WTC11 (cell line): Measurements from ENCODE around the gene OR2T3.
"Not testable (repeated sequence)": the region's sequence is repeated elsewhere in the genome, so short reads cannot be mapped to it uniquely, and the experiment has no call there.

Experiments used
- ATF3 ChIP-seq: sonication (generic); formaldehyde crosslinking; conservative IDR thresholded peaks from 2 replicates; pipeline ENCODE4 v1.8.1; 2022; ENCODE audit warnings: mild to moderate bottlenecking, missing genetic modification reagents
- PRRX2 ChIP-seq: fragments of 250-450 bp; sonication (Bioruptor Pico); IDR thresholded peaks from 2 replicates; pipeline ENCODE4 v1.8.0; 2021; ENCODE audit warnings: mild to moderate bottlenecking
- SP1 ChIP-seq: sonication (generic); formaldehyde crosslinking; conservative IDR thresholded peaks from 2 replicates; pipeline ENCODE4 v1.8.1; 2022; ENCODE audit warnings: missing genetic modification reagents

GRCh38 chr1:248450466-248451145 is 22.5 kb upstream of the OR2T3 start:
- TF ChIP-seq PRRX2, ATF3, SP1 (CRISPR knock-in tag): not testable (repeated sequence)
